ENCODE results near the gene UBXN7. TPM values are rescaled to one million over a fixed set of nuclear protein-coding genes. Genes with fewer than 3 reads are reported as not detected.

The UBXN7 gene
- total and polyA plus RNA-seq, 2 of the 13 experiments (the other 11 are each of a cell fraction or from before 2014, with no cell fraction given) = 12.5 to 15.9 TPM

GRCh38 chr3:196351541-196351940 lies 80.7 kb downstream of the UBXN7 start:
- H3K4me2 ChIP-seq (ENCODE audit: low read depth, low read length) = no peak overlapping the region
- no peak for ATAC-seq
- H3K27ac ChIP-seq (ENCODE audit: extremely low read length, insufficient read depth, low read length) = no peak overlapping the region
- H3K4me1 ChIP-seq (ENCODE audit: insufficient read depth, low read length) = peaks cover 26% of the 10 kb centered on the region
- H3K27me3 ChIP-seq (ENCODE audit: control insufficient read depth in 1 of 2, insufficient read depth in 2 of 2, low read length in 2 of 2) = no peaks in the 10 kb centered on the region; a peak in 1 of 5 replicates
- no peak overlapping the region for H3K9ac ChIP-seq (ENCODE audit: insufficient read depth, low read depth, low read length)
- H3K36me3 ChIP-seq (replicated peaks in 1 of 2; ENCODE audit: control insufficient read depth in 1 of 2, insufficient read depth in 2 of 2, low read length in 2 of 2) = peaks cover 13 to 28% of the 10 kb centered on the region in 2 experiments
- no TSS peak for BruUV-seq (replicated peaks)
- H2AFZ ChIP-seq (ENCODE audit: low read length) = no peak overlapping the region
- no peaks in the 10 kb centered on the region for H3K79me2 ChIP-seq (ENCODE audit: insufficient read depth, low read length)
- H3K4me3 ChIP-seq (replicated peaks in 1 of 3; ENCODE audit: insufficient read depth in 1 of 3, low read depth in 2 of 3, low read length in 3 of 3) = no peak overlapping the region
- ChIA-PET CTCF (ENCODE audit: low intra/inter-chr PET ratio, low total read pairs) (no interaction called here), POLR2A (interaction anchor here (1.2 kb wide), 1 partner anchor 33 kb away, joined by 3 read pairs; the partner anchor contains the start of gene DYNLT2B)
- no peaks in the 10 kb centered on the region for H3K9me3 ChIP-seq (ENCODE audit: low read length)
- intact Hi-C loops (cut with micrococcal nuclease; ENCODE audit: unreplicated experiment) = no loop called here
- in situ Hi-C loops (cut with HindIII; ENCODE audit: extremely low pct_ligation_motif_present, low pct_unique_long_range_greater_than_20kb) = no loop called here
- 77% methylated on average over 6 of the region's 6 CpGs for WGBS (ENCODE audit: low lambda C conversion rate)
- no peak for FAIRE-seq
- no peak for DNase-seq (ENCODE audit: low spot score)
- H4K20me1 ChIP-seq (ENCODE audit: insufficient read depth, low read length) = no peaks in the 10 kb centered on the region
- TF ChIP-seq ZNF547 (CRISPR knock-in tag; IDR thresholded peaks at IDR 0.05) (no peak), PAXIP1 (CRISPR knock-in tag; conservative IDR thresholded peaks at IDR 0.05) (no peak), RFXANK (CRISPR knock-in tag; IDR thresholded peaks at IDR 0.05) (no peak), MLLT10 (CRISPR knock-in tag; IDR thresholded peaks at IDR 0.05) (no peak), PRDM15 (CRISPR knock-in tag; IDR thresholded peaks at IDR 0.05) (no peak), ZBTB1 (CRISPR knock-in tag; IDR thresholded peaks at IDR 0.05; ENCODE audit: borderline replicate concordance) (no peak), RBM22 (optimal IDR thresholded peaks at IDR 0.05; ENCODE audit: low read length) (no peak), ZNF772 (CRISPR knock-in tag; IDR thresholded peaks at IDR 0.05) (no peak), ZNF512B (CRISPR knock-in tag; IDR thresholded peaks at IDR 0.05; ENCODE audit: borderline replicate concordance) (no peak)
- TF ChIP-seq, protein P1, sequence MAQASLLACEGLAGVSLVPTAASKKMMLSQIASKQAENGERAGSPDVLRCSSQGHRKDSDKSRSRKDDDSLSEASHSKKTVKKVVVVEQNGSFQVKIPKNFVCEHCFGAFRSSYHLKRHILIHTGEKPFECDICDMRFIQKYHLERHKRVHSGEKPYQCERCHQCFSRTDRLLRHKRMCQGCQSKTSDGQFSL (CRISPR knock-in tag; IDR thresholded peaks at IDR 0.05) = no peak
- TF ChIP-seq, protein P2, sequence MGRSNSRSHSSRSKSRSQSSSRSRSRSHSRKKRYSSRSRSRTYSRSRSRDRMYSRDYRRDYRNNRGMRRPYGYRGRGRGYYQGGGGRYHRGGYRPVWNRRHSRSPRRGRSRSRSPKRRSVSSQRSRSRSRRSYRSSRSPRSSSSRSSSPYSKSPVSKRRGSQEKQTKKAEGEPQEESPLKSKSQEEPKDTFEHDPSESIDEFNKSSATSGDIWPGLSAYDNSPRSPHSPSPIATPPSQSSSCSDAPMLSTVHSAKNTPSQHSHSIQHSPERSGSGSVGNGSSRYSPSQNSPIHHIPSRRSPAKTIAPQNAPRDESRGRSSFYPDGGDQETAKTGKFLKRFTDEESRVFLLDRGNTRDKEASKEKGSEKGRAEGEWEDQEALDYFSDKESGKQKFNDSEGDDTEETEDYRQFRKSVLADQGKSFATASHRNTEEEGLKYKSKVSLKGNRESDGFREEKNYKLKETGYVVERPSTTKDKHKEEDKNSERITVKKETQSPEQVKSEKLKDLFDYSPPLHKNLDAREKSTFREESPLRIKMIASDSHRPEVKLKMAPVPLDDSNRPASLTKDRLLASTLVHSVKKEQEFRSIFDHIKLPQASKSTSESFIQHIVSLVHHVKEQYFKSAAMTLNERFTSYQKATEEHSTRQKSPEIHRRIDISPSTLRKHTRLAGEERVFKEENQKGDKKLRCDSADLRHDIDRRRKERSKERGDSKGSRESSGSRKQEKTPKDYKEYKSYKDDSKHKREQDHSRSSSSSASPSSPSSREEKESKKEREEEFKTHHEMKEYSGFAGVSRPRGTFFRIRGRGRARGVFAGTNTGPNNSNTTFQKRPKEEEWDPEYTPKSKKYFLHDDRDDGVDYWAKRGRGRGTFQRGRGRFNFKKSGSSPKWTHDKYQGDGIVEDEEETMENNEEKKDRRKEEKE (IDR thresholded peaks at IDR 0.05) = no peak
